GM21717 (cell line): ENCODE data around the gene GCLM.
"Not testable (repeated sequence)": the region's sequence is repeated elsewhere in the genome, so short reads cannot be mapped to it uniquely, and the experiment has no call there.

Source experiments
- ATAC-seq: cut with Tn5 transposase; IDR thresholded peaks from one replicate; pipeline ENCODE4 v1.9.1; 2021; ENCODE audit warnings: mild to moderate bottlenecking, moderate library complexity; ENCODE audit not compliant: unreplicated experiment

GCLM gene

DNA sequence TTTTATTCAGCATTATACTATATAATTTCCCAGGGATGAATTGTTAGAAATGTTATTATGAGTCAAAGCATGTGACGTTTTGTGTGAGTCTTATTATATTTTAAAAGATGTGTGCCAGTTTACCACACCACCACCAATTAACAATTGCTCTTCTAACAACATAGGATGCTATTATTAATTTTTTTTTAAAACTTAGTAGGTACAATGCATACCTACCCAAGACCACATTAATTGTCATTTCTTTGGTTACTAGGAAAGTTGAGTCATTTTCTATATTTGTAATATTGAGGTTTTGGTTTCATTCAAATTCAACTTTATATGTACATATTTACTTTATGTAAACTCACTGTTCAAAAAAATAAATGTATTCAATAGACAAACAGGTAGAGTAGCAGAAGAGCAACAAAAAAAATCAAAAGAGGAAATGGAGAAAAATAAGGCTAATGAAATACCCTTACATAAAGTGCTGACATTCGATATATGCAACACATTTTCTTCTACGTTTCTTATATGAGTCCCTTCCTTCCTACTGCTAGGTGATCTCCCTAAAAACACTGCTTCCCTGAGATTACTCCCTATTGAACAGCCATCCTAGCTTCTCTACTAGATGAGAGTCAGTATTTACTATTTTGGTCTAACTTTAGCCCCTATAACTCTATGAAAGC is 9.6 kb downstream of the GCLM start:
- no peak for ATAC-seq

DNA sequence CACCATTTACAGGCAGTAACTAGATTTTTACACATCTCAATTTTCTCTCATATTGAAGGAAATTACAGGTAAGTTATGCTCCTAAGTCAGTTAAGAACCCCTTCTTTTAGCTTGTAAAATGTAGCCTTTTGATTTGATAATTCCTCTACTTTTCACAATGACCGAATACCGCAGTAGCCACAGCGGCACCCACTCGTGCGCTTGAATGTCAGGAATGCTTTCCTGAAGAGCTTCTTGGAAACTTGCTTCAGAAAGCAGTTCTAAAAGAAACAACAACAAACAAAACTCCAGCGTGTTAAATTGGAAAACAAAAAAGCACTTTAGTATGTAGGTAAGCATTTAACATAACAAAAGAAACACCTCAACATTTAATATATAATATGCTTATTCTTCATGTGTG is 20.3 kb downstream of the GCLM start:
- no peak for ATAC-seq

DNA sequence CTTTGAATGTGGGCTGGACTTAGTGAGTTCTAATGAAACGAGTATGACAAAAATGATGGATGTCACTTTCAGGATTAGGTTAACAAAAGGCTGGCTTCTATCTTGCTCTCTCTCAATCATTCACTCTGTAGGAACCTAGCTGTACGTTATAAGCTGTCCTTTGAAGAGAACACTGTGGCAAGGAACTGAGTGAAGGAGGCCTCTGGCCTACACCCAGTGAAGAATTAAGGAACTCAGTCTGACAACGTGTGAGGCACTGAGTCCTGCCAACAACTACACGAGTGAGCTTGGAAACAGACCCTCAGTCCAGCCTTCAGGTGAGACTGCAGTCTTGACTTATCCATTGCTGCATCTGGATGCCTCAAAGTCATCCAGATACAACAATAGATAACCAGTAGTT is 27.0 kb downstream of the GCLM start:
- ATAC-seq = no peak

DNA sequence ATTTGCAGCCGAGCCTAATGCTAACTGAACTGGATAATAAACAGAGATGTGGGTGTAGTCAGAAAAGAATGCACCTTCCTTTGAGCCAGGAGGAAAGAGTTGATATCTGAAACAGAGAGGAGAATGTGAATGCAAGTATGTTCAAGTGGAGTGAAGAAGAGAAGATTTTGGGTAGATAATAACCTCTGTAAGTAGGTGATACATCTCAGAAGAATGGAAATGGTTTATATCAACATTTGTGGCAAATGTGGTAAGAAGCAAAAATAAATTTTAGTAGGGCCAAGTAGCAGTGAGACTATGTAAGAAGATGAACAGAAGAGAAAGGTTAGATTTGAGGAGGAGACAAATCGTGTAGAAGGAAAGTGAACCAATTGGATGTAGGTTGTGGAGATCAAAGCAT is 28.5 kb downstream of the GCLM start:
- no peak for ATAC-seq

DNA sequence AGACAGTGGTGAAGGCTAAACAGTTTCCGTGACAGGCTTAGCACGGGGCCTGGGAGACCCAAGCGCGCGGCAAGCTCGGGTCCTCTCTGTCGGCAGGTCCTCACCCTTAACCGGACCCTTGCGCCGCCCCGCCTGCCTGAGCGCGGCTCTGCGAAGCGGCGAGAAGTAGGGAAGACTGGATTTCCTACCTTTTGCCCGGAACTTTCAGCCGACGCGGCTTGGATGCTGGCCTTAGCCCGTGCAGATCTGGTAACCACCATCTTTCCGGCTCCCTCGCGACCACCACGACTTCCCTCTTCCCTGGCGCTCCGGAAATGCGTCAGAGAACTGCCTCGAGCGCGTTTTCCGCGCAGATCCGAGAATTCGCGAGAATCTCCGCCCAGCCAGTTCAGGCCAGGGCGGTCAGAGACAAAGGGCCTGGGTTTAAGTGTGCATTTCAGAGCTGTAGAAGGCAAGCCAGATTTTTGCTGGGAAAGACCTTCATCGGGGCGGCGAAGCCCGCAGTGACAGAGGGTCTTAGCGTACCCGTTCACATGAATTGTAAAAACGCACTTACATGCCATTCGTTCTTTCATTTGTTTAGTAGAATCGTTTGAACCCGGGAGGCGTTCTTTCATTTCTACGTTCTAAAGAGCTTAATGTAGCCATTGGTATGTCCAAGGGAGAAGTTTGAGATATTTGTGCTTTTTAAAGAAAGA is 30.2 kb downstream of the GCLM start, which contains the start of gene DNTTIP2:
TSS of gene DNTTIP2 (minus strand) at position 318 of the 698 bp plus-strand sequence. CDS start at position 260, 58 bp downstream.
- ATAC-seq = peak; percentile 94

DNA sequence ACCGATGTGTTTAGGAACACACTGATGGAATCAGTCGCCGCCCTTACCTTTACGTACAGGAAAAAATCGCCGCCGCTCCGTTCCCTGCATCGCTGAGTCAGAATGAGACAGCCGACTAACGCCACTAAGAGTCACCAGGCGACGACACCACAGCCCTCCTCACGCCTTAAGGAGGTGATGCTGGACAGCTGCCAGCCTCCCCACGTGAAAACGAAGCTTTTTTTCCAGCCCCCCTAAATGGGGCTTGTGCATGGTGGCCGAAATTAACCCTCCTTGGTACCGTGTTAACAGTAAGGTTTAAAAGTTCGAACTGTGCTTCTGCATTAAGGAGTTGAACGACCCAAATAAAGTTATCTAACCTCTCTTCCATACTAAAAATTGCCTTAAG is 30.7 kb downstream of the GCLM start:
- peak; percentile 44 for ATAC-seq

DNA sequence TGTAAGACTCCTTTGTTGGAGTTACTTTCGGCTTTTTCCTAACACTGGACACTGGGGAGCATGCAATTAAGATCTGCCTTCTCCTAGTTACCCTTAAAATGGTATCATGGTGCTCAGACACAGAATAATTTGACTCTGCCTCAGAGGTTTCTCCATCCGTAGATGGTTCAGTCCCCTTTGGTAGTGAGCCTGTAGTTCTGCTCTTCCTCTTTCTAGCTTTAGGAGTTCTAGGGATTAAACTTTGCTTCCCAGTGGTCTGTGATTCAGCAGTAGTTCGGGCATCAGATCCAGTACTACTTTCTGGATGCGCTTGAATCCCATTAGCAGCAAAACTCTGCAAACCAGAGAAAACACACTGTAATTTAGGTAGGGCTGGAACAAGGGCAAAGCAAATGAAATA is 31.7 kb downstream of the GCLM start:
- no peak for ATAC-seq

DNA sequence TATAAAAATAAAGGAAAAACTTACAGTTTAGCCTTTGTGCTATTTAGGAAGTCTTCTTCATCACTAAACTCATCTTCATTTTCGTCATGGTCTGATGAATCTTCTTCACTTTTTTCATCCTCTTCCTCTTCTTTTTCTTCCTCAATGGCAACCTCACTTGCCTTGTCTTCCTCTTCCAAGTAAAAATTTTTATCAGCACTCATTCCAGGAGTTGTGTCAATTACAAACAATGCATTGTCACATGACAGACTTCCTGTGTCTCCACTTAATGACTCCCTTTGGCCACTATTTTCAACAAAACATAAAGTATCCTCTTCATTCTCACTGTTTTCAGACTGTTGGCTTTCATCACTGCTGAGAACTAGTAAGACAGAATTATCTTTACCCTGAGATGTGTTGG is 33.0 kb downstream of the GCLM start:
- no peak for ATAC-seq

DNA sequence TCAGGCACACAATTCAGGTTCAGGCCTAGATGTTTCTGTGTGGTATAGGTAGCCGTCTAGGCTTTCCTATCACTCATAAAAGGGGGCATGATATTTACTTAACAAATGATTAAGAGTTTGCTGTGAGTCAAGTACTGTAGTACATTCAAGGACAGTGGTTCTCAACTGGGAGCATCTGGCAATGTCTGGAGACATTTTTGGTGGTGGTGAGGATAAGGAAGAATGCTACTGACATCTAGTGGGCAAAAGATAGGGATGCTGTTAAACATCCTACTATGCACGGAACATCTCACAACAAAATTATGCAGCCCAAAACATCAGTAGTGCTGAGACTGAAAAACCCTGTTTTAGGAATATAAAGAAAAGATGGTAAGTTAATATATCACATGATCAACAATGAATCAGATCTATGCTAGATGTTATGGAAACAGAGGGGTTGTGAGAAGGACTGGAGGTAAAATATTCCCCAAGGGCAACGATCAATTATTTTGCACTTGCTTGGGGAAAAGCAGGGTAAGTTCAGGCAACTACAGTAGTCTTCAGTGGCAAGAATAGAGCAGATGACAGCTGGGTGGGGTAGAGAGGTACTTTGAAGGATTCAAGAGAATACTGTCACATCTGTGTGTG is 35.1 kb downstream of the GCLM start:
- no peak for ATAC-seq

DNA sequence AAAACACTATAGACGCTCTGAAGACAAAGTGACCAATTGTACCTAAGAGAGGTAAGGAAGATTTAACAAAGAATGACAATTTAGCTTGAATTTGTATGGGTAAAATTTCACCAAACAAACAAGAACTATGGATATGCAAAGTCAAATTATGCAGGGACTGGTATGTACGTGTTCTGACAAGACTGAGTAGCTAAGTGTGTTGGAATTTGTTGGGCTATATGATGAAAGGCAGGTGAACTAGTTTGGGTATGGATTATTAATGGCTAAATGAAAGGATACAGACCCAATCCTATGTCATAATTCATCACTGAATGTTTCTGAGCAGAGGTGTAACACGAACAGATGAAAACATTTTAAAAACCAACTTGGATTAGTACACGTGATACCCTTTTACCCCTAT is 37.9 kb downstream of the GCLM start:
- ATAC-seq = no peak

DNA sequence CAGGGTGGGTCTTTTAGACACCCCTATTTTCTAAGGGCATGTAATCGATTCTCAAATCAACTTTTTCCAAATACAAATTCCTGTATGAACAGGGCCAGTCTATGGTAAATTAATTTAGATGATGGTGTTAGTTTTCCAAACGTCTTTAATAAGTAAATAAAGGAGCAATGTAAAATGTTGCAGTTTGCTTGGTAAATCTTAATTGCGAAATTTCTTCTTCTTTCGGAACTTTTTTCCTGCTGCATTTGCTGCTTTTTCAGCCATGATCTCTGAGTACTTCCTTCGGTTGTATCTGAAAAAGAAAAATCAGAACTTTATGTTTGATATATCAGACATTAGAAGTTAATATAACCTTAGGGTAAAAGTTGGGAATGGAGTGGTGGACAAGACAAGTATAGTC is 39.6 kb downstream of the GCLM start:
- ATAC-seq = no peak

DNA sequence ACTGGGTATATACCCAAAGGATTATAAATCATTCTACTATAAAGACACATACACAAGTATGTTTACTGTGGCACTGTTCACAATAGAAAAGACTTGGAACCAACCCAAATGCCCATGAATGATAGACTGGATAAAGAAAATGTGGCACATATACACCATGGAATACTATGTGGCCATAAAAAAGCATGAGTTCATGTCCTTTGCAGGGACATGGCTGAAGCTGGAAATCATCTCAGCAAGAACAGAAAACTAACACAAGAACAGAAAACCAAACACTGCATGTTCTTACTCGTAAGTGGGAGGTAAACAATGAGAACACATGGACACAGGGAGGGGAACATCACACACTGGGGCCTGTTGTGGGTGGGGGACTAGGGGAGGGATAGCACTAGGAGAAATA is 40.7 kb downstream of the GCLM start:
- not testable (repeated sequence) for ATAC-seq

DNA sequence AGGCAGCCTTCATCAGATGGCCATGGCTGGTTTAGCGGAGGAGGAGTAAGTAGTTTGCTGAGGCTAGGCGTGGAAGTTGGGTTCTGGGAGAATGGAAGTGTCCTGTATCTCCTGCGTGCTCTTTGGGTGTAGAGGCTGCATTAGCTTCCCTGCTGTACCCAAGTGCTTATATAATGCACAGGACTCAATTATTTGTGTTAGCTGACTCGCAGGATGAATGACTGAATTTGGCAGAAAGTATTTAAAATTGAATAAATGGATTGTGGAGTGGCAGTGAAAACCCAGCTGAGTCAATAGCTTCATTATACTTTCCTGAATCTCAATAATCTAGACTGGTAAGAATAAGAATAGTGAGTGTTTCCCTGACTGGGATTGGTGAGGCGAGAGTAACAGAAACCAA is 44.0 kb downstream of the GCLM start:
- no peak for ATAC-seq

DNA sequence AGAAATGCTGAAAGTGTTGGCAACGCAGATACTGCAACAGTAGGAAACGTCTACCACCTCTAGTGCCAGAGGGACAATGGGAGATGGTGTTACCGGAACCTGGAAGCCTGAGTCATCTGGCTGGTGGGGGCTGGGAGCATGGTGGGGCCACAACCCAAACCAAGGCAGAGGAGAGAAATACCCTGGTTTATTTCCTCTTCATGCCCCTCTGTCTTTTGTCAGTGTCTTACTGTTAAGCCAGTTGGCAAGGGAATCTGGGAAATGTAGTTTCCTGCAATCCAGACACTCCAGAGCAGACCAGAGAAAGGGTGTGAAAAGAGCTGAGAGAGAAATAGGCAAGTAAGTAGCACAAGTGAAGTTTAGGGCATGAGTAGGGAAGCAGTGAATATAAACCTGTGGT is 45.1 kb downstream of the GCLM start:
- ATAC-seq = no peak

DNA sequence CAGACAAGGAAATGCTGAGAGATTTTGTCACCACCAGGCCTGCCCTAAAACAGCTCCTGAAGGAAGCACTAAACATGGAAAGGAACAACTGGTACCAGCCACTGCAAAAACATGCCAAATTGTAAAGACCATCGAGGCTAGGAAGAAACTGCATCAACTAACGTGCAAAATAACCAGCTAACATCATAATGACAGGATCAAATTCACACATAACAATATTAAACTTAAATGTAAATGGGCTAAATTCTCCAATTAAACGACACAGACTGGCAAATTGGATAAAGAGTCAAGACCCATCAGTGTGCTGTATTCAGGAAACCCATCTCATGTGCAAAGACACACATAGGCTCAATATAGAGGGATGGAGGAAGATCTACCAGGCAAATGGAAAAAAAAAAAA is 51.6 kb downstream of the GCLM start:
- not testable (repeated sequence) for ATAC-seq

DNA sequence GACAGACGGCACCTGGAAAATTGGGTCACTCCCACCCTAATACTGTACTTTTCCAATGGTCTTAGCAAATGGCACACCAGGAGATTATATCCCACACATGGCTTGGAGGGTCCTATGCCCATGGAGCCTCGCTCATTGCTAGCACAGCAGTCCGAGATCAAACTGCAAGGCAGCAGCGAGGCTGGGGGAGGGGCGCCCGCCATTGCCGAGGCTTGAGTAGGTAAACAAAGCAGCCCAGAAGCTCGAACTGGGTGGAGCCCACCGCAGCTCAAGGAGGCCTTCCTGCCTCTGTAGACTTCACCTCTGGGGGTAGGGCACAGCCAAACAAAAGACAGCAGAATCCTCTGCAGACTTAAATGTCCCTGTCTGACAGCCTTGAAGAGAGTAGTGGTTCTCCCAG is 53.2 kb downstream of the GCLM start:
- not testable (repeated sequence) for ATAC-seq

DNA sequence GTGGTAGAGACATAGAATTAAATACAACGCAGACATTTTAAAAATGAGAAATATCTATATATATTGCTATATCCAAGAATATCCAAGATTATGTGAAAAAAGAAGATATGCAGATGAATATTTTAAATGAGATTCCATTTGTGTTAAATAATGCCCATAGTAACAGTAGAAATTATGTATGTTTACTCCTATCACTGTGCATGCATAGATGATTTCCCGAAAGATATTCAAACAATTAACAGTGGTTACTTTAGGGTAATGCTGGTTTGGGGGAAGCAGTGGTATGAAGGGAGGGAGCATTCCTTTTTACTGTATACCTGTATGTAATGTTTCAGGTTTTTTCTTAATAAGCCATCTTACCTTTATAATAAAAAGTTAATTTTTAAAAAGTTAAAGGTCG is 55.3 kb downstream of the GCLM start:
- no peak for ATAC-seq

DNA sequence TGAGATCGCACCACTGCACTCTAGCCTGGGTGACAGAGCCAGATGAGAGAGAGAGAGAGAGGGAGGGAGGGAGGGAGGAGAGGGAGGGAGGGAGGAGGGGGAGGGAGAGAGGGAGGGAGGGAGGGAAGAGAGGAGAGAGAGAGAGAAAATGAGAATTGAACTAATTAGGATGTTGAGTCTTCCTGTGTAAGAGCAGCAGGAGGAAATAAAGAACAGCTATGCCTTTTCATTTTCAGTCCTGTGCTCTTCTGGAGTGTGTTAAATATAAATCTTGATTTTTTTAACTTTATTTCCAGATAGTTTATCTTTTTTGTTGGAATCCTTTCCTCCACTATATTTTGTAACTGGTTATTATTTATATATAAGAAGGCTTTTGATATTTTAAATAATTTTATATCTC is 57.4 kb downstream of the GCLM start:
- ATAC-seq = no peak

DNA sequence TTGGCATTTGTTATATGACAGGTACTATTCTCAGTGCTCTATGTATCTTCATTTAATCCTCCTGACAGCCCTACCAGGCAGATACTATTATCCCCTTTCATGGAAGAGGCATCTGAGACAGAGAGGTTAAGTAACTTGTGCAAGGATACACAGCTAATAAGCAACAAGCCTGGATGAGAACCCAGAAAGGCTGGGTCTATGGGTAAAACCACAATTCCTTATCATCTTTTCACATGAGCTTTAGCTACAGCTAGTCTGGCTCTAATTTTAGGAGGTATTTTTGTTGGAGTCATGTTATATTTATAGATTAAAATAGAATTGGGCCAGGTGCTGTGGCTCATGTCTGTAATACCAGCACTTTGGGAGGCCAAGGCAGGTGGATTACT is 57.9 kb downstream of the GCLM start:
- ATAC-seq = no peak

DNA sequence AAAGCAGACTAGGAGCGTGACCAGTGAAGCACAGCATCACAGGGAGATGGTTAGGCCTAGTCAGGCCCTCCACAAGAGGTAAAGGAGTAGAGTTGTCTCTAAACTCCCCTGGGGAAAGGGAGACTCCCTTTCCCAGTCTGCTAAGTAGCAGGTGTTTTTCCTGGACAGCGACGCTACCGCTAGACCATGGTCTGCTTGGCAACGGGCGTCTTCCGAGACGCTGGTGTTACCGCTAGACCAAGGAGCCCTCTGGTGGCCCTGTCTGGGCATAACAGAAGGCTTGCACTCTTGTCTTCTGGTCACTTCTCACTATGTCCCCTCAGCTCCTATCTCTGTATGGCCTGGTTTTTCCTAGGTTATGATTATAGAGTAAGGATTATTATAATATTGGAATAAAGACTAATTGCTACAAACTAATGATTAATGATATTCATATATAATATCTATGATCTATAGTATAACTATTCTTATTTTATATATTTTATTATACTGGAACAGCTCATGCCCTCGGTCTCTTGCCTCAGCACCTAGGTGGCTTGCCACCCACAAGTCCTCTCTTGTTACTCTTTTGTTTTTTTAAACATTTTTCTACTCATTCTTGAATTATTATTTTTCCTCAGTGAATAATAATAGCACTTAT is 58.4 kb downstream of the GCLM start:
- ATAC-seq = not testable (repeated sequence)

DNA sequence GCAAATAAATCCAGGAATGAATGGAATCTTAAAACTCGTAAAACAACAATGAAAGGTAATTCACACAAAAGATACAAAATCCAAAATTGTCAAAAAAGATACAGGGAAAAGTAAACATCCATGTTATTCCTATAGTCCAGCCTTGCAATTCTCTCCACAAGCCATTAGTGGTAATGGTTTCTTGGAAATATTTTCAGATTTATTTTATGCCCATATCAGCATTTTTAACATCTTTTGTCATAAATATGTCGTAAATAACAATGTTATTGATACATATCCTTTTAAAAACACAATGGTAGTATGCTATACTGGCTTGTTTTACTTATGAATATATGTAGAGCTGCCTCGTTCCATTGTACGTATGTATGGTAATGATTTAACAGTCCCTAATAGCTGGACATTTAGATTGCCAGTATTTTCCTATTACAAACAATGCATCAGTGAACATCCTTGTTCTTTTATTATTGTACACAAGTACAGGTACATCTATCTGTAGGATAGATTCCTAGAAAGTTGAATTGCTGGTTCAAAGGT is 60.8 kb downstream of the GCLM start:
- no peak for ATAC-seq
